Endothelial cell of umbilical vein (primary cell): ENCODE measurements around the gene ADGRL3. TPM values are rescaled to one million over a fixed set of nuclear protein-coding genes. Genes with fewer than 3 reads are reported as not detected.

Experiments
- BruUV-seq: library from RNA; stranded (reverse); fragments of 400-500 nt; replicated peaks from 2 replicates; lab custom pipeline; 2021; lab: Mats Ljungman, UMichigan
- CTCF ChIA-PET: fragments of 300-600, 350-600 bp; sonication (Branson Sonifier 250); formaldehyde crosslinking; loops from one replicate; lab custom pipeline; 2021; ENCODE audit warnings: antibody characterized with exemption, inconsistent platforms; lab: Charles Lee
- POLR2A ChIA-PET: fragments of 300-600, 350-600 bp; sonication (Branson Sonifier 250); formaldehyde crosslinking; loops from one replicate; lab custom pipeline; 2021; ENCODE audit warnings: antibody characterized with exemption, inconsistent platforms; lab: Charles Lee
- DNase-seq: peaks from one replicate; pipeline ENCODE4 v3.0.0-alpha.2; 2011; ENCODE audit warnings: low read depth, low spot score
- FAIRE-seq: peaks from 2 replicates; lab custom pipeline; 2011; peaks lifted over from hg19 to GRCh38; lab: Jason Lieb, UNC
- H2AFZ ChIP-seq: 2 replicates; pipeline ENCODE4 v1.6.0; 2012; ENCODE audit warnings: low read depth, low read length, control low read depth, inconsistent platforms
- H3K27ac ChIP-seq: 2 replicates; pipeline ENCODE4 v1.5.1; 2011; ENCODE audit warnings: low read depth, mild to moderate bottlenecking, control low read depth, low read length, moderate library complexity; ENCODE audit not compliant: insufficient read depth
- H3K27me3 ChIP-seq, 2 experiments: 2 replicates each; pipeline versions ENCODE4 v1.6.0 to v1.6.1; 2011; ENCODE audit warnings: low read length in 2 of 2, mixed read lengths in 1 of 2; ENCODE audit not compliant: control insufficient read depth in 2 of 2, insufficient read depth in 2 of 2
- H3K36me3 ChIP-seq, 2 experiments: 2 replicates in 1 of 2; 3 replicates in 1 of 2; pipeline ENCODE4 v1.5.1; 2011; ENCODE audit warnings: low read length in 2 of 2, mild to moderate bottlenecking in 1 of 2, moderate library complexity in 1 of 2; ENCODE audit not compliant: control insufficient read depth in 2 of 2, insufficient read depth in 2 of 2; ENCODE audit errors: extremely low read depth in 1 of 2
- H3K4me1 ChIP-seq: 3 replicates; pipeline ENCODE4 v1.5.1; 2011; ENCODE audit warnings: mild to moderate bottlenecking, low read length; ENCODE audit not compliant: control insufficient read depth, insufficient read depth; ENCODE audit errors: extremely low read depth
- H3K4me2 ChIP-seq: 2 replicates; pipeline ENCODE4 v1.6.1; 2011; ENCODE audit warnings: low read length, control low read depth, mixed read lengths; ENCODE audit not compliant: insufficient read depth
- H3K4me3 ChIP-seq, 3 experiments: fragments of 200-600 bp in 1 of 3; sonication (generic), shearing (Covaris generic) in 1 of 3; replicated peaks in 1 of 3; 2 replicates each; pipeline ENCODE4 v1.5.1; 2011 to 2016; ENCODE audit warnings: control low read depth in 3 of 3, low read length in 3 of 3, mild to moderate bottlenecking in 2 of 3, inconsistent platforms in 1 of 3, low read depth in 1 of 3, moderate library complexity in 1 of 3; ENCODE audit not compliant: insufficient read depth in 1 of 3
- H3K79me2 ChIP-seq: 2 replicates; pipeline ENCODE4 v1.6.0; 2012; ENCODE audit warnings: low read length, inconsistent platforms; ENCODE audit not compliant: control insufficient read depth, insufficient read depth
- H3K9ac ChIP-seq: replicated peaks from 2 replicates; pipeline ENCODE3; 2011; ENCODE audit warnings: low read length, control low read depth; ENCODE audit not compliant: insufficient read depth; ENCODE audit errors: extremely low read depth
- H3K9me1 ChIP-seq: replicated peaks from 3 replicates; pipeline ENCODE4 v1.6.0; 2011; ENCODE audit warnings: mild to moderate bottlenecking, low read length; ENCODE audit not compliant: control insufficient read depth, insufficient read depth; ENCODE audit errors: extremely low read depth
- H3K9me3 ChIP-seq: replicated peaks from 2 replicates; pipeline ENCODE4 v1.5.1; 2012; ENCODE audit warnings: low read length, inconsistent platforms; ENCODE audit not compliant: control insufficient read depth, insufficient read depth
- H4K20me1 ChIP-seq: replicated peaks from 2 replicates; pipeline ENCODE3; 2011; ENCODE audit warnings: mild to moderate bottlenecking, low read length; ENCODE audit not compliant: control insufficient read depth, insufficient read depth; ENCODE audit errors: extremely low read depth
- EZH2 ChIP-seq: IDR thresholded peaks from 2 replicates; pipeline ENCODE4 v1.6.1; 2012; ENCODE audit warnings: borderline replicate concordance, low read depth, mild to moderate bottlenecking, moderate library complexity, low read length, inconsistent platforms; ENCODE audit not compliant: severe bottlenecking
- FOS ChIP-seq: IDR thresholded peaks from 2 replicates; pipeline ENCODE4 v1.6.1; 2011; ENCODE audit warnings: mild to moderate bottlenecking, low read length, moderate library complexity, borderline replicate concordance; ENCODE audit not compliant: insufficient read depth
- GATA2 ChIP-seq: IDR thresholded peaks from 2 replicates; pipeline ENCODE4 v1.7.0; 2011; ENCODE audit warnings: low read depth, mild to moderate bottlenecking, moderate library complexity, mixed read lengths, low read length; ENCODE audit not compliant: insufficient read length, insufficient read depth
- JUN ChIP-seq: IDR thresholded peaks from 2 replicates; pipeline ENCODE4 v1.6.1; 2011; ENCODE audit warnings: borderline replicate concordance, low read depth; ENCODE audit not compliant: insufficient read length, insufficient read depth
- MYC ChIP-seq: IDR thresholded peaks from one replicate; pipeline ENCODE4 v1.6.1; 2011; ENCODE audit warnings: mild to moderate bottlenecking, low read depth, low read length
- POLR2A ChIP-seq: IDR thresholded peaks from 2 replicates; pipeline ENCODE4 v1.6.1; 2012; ENCODE audit warnings: low read depth, mild to moderate bottlenecking, control low read depth, low read length
- POLR2AphosphoS5 ChIP-seq: IDR thresholded peaks from 2 replicates; pipeline ENCODE4 v1.6.1; 2012; ENCODE audit warnings: low read depth, mild to moderate bottlenecking, control low read depth, low read length, moderate library complexity; ENCODE audit not compliant: insufficient read depth
- dilution Hi-C: fragments of 300-500 bp; cut with MboI; formaldehyde crosslinking; loops from one replicate; pipeline ENCODE4 v1.15.0; 2019; ENCODE audit warnings: low sequenced_read_pairs; ENCODE audit not compliant: extremely low pct_ligation_motif_present
- intact Hi-C: fragments of 100-400 bp; cut with micrococcal nuclease; formaldehyde crosslinking; loops from one replicate; pipeline ENCODE4 v1.10.0; 2022
- polyA plus RNA-seq, 4 experiments: library from polyadenylated mRNA; depleted of rRNA in 3 of 4; stranded (reverse) in 3 of 4; unstranded in 1 of 4; fragments of >200 nt; gene quantifications; 2 replicates each; pipeline versions ENCODE4 v1.2.1 to v1.2.3, GENCODE V29; 2011 to 2012; ENCODE audit warnings: missing spikeins in 1 of 4
- total RNA-seq: library from RNA; stranded (reverse); gene quantifications from 2 replicates; pipeline ENCODE4 v1.2.3, GENCODE V29; 2021
- TF ChIP-seq, protein P1 (sequence below), 2 donors: IDR thresholded peaks; 1 replicate in 1 of 2; 2 replicates in 1 of 2; pipeline ENCODE4 v1.5.1; 2011; ENCODE audit warnings: low read length in 2 of 2, mild to moderate bottlenecking in 2 of 2, moderate library complexity in 2 of 2, control low read depth in 1 of 2, inconsistent platforms in 1 of 2, low read depth in 1 of 2; ENCODE audit not compliant: insufficient read depth in 1 of 2; ENCODE audit errors: extremely low read depth in 1 of 2
- TF ChIP-seq, protein P2 (sequence below): IDR thresholded peaks from 2 replicates; pipeline ENCODE4 v1.6.1; 2011; ENCODE audit not compliant: insufficient read depth, insufficient read length

The ADGRL3 gene
- total and polyA plus RNA-seq, 2 donors (not counting 3 experiments of a cell fraction or from before 2014, with no cell fraction given) = not detected

DNA sequence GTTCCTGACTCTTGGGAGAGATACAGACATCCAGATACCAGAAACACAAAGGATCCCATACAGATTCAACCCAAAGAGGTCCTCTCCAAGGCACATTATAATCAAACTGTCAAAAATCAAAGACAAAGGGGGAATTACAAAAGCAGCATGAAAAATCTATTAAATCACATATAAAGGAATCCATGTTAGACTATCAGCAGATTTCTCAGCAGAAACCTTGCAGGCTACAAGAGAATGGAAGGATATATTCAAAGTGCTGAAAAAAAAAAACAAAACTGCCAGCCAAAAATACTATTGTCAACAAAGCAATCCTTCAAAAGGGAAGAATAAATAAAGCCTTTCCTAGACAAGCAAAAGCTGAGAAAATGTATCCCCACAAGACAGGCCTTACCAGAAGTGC, 14.8 kb upstream of the ADGRL3 start:
- H3K36me3 ChIP-seq = no peaks in the 10 kb centered on the region
- ChIA-PET CTCF (no interaction called here), POLR2A (no interaction called here)
- no peaks in the 10 kb centered on the region for H3K9me3 ChIP-seq
- FAIRE-seq (no peak), DNase-seq (no peak)
- intact Hi-C loops = no loop called here
- no peak overlapping the region for H3K27ac ChIP-seq
- BruUV-seq = no TSS peak
- H3K27me3 ChIP-seq = no peaks in the 10 kb centered on the region
- no peaks in the 10 kb centered on the region for H4K20me1 ChIP-seq
- no peak overlapping the region for H3K4me3 ChIP-seq
- TF ChIP-seq POLR2A (no peak), GATA2 (no peak), JUN (no peak), MYC (no peak), FOS (no peak), POLR2AphosphoS5 (no peak), EZH2 (no peak)
- TF ChIP-seq, protein P1, sequence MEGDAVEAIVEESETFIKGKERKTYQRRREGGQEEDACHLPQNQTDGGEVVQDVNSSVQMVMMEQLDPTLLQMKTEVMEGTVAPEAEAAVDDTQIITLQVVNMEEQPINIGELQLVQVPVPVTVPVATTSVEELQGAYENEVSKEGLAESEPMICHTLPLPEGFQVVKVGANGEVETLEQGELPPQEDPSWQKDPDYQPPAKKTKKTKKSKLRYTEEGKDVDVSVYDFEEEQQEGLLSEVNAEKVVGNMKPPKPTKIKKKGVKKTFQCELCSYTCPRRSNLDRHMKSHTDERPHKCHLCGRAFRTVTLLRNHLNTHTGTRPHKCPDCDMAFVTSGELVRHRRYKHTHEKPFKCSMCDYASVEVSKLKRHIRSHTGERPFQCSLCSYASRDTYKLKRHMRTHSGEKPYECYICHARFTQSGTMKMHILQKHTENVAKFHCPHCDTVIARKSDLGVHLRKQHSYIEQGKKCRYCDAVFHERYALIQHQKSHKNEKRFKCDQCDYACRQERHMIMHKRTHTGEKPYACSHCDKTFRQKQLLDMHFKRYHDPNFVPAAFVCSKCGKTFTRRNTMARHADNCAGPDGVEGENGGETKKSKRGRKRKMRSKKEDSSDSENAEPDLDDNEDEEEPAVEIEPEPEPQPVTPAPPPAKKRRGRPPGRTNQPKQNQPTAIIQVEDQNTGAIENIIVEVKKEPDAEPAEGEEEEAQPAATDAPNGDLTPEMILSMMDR (IDR thresholded peaks at IDR 0.05; ENCODE audit: extremely low read depth in 1 of 2, insufficient read depth in 1 of 2, low read depth in 1 of 2, low read length in 2 of 2) = no peak
- TF ChIP-seq, protein P2, sequence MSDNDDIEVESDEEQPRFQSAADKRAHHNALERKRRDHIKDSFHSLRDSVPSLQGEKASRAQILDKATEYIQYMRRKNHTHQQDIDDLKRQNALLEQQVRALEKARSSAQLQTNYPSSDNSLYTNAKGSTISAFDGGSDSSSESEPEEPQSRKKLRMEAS = no peak
- H3K4me2 ChIP-seq = no peak overlapping the region
- H3K9me1 ChIP-seq = no peaks in the 10 kb centered on the region
- H2AFZ ChIP-seq = no peak overlapping the region
- no peak overlapping the region for H3K9ac ChIP-seq
- dilution Hi-C loops = no loop called here
- H3K4me1 ChIP-seq = no peaks in the 10 kb centered on the region
- no peaks in the 10 kb centered on the region for H3K79me2 ChIP-seq
